ENCODE results near the gene CYSTM1.
A peak's percentile ranks its signal among the peaks of the same experiment; 100 is the strongest.
"Not testable (repeated sequence)": the region's sequence is repeated elsewhere in the genome, so short reads cannot be mapped to it uniquely, and the experiment has no call there.

Gene CYSTM1

GRCh38 chr5:140150201-140150600, 24.8 kb upstream of the CYSTM1 start:
- DNase-seq (ENCODE audit: low read depth in 2 of 2): no peak

GRCh38 chr5:140151144-140152021, 23.6 kb upstream of the CYSTM1 start:
- DNase-seq (ENCODE audit: low read depth in 2 of 2): no peak

- DNase-seq (ENCODE audit: low read depth in 2 of 2): no peak
Measured at GRCh38 chr5:140152022-140152999, 22.7 kb upstream of the CYSTM1 start.

GRCh38 chr5:140153255-140153654, 21.7 kb upstream of the CYSTM1 start:
- DNase-seq (ENCODE audit: low read depth in 2 of 2): no peak

GRCh38 chr5:140153905-140154304, 21.1 kb upstream of the CYSTM1 start:
- DNase-seq (ENCODE audit: low read depth in 2 of 2): no peak

GRCh38 chr5:140154710-140155381, 20.1 kb upstream of the CYSTM1 start:
- not testable (repeated sequence) for DNase-seq (ENCODE audit: low read depth in 2 of 2)

- peak; percentile 71 to 76 for DNase-seq (ENCODE audit: low read depth in 2 of 2)
Measured at GRCh38 chr5:140157032-140157781, 17.8 kb upstream of the CYSTM1 start.

DNA sequence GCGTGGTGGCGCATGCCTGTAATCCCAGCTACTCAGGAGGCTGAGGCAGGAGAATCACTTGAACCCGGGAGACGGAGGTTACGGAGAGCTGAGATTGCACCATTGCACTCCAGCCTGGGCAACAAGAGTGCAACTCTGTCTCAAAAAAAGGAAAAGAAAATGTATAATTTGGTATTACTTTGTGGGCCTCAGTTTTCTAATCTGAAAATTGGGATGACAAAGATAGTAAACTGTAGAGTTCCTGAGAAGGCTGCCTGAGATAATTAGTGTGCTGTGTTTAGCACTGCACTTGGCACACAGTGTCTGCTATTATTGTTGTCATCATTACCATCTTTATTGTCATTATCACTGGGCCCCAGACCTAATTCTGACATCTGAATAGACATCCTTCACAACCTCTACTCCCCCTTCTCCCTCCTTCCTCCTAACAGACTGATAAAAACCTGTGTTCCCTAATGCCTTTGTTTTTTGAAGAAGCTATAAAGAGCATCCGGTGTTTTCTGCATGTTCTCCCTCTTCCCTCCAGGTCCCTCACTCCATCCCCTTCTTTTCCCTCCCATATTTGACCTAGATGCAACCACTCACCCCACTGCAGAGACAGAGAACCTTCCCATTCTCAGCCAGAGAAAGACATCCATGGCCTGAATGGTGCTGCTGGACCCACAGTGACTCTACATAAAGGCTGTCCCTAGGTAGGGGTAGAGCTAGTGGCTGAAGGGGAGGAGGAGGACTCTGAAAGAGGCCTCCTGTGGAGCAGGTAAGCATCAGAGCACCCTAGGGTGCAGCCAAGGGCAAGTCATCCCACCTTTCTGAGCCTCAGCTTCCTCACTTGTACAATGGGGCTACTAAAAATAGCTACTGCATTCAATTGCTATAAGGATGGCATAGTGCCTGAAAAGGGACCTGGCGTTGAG, 15.7 kb upstream of the CYSTM1 start:
- no peak for DNase-seq (ENCODE audit: low read depth in 2 of 2)

GRCh38 chr5:140162275-140162674, 12.7 kb upstream of the CYSTM1 start:
- no peak for DNase-seq (ENCODE audit: low read depth in 2 of 2)

DNA sequence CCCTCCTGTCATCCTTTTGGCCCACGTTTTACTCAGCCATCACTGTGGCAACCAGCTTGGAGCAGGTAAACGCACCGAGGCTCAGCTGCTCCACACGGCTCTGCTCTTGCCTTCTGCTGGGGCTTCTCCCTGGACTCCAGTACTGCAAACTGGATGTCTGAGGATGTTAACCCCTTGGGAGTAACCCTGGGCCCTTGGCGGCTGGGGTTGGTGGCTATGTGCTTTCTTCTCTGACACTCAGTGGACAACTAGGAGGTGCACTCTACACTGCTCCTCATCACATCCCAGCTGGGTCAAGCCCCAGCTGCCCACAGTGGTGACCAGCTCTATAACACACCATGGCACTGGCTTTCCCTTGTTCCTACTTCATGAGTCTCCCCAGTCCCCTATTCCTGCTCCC, 12.2 kb upstream of the CYSTM1 start:
- no peak for DNase-seq (ENCODE audit: low read depth in 2 of 2)

DNA sequence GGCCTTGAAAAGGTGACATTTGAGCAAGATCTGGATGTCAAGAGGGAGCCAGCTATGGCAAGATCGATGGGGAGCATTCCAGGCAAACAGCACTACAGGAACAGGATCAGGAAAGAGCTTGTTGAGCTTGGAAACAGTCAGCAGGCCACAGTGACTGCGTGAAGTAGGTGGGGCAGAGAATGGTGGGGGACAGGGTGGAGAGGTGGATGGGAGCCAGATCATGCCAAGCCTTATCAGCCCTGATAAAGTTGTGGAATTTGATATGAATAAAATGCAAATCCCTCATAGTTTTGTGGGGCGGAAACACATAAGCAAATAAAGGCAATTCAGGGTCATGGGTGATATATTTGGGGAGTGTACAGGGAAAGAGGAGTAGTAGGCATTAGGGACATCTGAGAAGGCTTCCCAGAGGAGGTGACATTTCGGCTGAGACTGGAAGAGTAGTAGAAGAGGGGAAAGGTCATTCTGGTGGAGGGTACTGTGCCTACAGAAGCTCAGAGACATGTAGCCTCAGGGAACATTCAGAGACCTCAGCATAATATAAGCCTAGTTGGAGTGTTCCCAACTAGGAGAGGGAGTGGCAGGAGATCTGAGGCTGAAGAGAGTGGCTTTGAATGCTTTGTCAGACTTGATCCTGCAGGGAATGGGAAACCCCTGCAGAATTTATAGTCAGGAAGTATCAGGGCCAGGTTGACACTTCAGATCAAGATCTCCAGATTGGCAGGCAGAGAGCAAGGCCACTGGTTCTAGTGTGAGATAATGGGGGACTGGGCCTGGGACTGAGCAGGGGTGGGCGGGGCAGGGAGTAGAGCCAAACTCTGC, 9.7 kb upstream of the CYSTM1 start:
- no peak for DNase-seq (ENCODE audit: low read depth in 2 of 2)

DNA sequence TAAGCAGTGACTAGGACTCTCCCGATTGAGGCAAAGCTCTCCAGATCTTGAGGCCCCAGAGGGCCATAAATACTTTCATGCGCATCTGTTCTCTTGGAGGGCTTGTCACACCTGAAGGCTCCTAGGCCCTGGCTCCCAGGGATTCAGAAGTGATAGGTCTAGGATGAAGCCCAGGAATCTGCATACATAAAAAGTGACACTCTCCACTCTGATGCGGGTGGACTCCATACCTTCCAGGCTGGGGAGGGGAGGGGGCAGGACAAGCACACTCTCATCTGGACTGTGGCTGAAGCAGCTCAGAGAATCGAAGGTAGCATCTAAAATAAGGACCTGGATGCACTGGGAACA, 9.1 kb upstream of the CYSTM1 start:
- DNase-seq (ENCODE audit: low read depth in 2 of 2): no peak

GRCh38 chr5:140166911-140167310, 8.1 kb upstream of the CYSTM1 start:
- DNase-seq (ENCODE audit: low read depth in 2 of 2): no peak

GRCh38 chr5:140168371-140168770, 6.6 kb upstream of the CYSTM1 start:
- DNase-seq (ENCODE audit: low read depth in 2 of 2): no peak

DNA sequence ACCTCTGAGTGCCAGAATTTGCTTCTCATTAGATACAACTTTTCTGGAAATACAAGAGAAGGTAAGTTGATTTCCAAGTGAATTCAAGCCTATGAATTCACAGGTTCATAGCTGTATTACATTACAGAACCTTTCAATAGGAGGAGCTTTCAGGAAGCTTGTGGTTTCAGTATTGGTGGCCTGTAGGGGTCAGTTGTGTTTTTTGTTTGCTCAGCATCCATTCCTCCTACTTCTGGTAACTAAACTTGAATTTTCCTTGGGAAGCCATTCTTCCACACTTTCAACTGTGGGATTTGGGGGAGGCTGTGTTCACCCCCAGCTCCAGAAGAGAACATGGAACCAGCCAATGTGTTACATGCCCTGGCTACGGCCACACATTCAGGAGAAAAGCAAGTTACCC, 5.6 kb upstream of the CYSTM1 start:
- DNase-seq (ENCODE audit: low read depth in 2 of 2): no peak

- no peak for DNase-seq (ENCODE audit: low read depth in 2 of 2)
Measured at GRCh38 chr5:140172483-140172882, 2.5 kb upstream of the CYSTM1 start.

DNA sequence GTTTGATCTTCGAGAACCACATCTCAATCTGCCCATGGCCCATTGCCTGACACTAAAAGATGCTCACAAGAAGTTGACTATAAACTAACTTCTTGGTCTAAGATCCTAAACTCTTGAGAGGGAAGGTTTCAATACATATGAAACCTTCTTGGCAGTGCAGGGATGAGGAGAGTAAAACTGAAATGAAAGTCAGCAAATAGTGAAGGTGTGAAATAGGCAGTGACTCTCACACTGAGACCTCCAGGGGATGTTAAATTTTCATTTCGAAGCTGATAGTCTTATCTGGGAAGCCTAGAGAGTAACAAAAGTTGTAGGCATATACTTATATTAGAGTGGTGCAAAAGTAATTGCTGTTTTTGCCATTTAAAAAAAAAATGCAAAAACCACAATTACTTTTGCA, 974 bp upstream of the CYSTM1 start:
- DNase-seq (ENCODE audit: low read depth in 2 of 2): no peak

GRCh38 chr5:140175367-140176030, 511 bp downstream of the CYSTM1 start:
- peak; percentile 29 to 50 for DNase-seq (ENCODE audit: low read depth in 2 of 2)

DNA sequence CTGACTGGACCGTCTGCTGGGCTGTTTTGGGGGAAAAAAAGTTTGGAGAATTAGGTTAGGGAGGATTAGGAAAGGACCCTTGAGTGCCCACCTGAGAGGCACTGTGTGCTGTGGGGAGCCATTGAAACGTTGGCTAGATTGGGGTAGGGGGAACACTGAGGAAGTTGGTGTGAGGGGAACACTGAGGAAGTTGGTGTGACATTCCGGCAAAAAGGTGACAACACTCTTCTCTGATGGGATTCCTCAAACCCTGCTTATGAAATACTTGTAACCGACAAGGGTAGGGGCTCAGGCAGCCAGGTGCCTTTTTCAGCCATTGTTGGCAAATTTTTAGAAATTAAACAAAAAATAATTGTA, 1.0 kb downstream of the CYSTM1 start:
- no peak for DNase-seq (ENCODE audit: low read depth in 2 of 2)

Measured in stimulated activated CD8-positive, alpha-beta memory T cell treated with anti-CD3 and anti-CD28 coated beads, Interleukin-7, amount 100 ng/mL, for 4 hours (primary cell).